GM23248 (cell line): ENCODE results near the gene SEPTIN5.

Experiments
- EZH2 ChIP-seq: fragments of 200-600 bp; sonication (generic); IDR thresholded peaks from 2 replicates; pipeline ENCODE4 v1.6.1; 2018; ENCODE audit warnings: antibody characterized with exemption, mild to moderate bottlenecking; ENCODE audit not compliant: insufficient read depth, poor library complexity, severe bottlenecking
- EZH2phosphoT487 ChIP-seq: fragments of 200-600 bp; sonication (generic); IDR thresholded peaks from 2 replicates; pipeline ENCODE4 v1.6.1; 2018; ENCODE audit warnings: antibody characterized with exemption, moderate library complexity, mild to moderate bottlenecking, low read depth; ENCODE audit not compliant: insufficient read depth

DNA sequence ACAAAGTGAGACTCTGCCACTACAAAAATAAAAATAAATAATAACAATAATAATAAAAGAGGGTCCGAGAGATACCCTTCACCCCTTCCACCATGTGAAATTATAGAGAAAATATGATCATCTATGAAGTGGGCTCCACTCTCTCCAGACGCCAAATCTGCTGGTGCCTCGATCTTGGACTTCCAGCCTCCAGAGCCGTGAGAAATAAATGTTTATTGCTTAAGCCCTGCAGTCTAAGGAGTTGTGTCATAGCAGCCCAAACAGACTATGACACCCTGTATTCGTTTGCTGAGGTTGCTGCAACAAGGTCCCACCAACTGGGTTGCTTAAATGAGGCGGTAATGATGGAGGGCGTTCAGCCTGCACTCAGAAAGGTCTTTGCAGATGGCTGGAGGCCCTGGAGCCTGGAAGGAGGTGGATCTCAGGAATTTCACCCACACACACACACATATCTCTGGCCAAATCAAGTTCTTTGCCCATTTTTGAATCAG is 7.6 kb upstream of the SEPTIN5 start:
- TF ChIP-seq EZH2: no peak
- no peak for TF ChIP-seq EZH2phosphoT487
